Colonic mucosa (tissue), 4 donors: ENCODE results near the gene GUCA2B. TPM values are rescaled to one million over a fixed set of nuclear protein-coding genes. Genes with fewer than 3 reads are reported as not detected.
A peak's percentile ranks its signal among the peaks of the same experiment; 100 is the strongest.

Experiments
- DNase-seq: peaks from one replicate; pipeline ENCODE4 v3.0.0-alpha.2; 2020
- H3K27ac ChIP-seq: fragments of 200-600 bp; one replicate; pipeline ENCODE4 v1.8.0; 2021
- H3K27me3 ChIP-seq: fragments of 200-600 bp; one replicate; pipeline ENCODE4 v1.8.0; 2021
- H3K36me3 ChIP-seq: fragments of 200-600 bp; one replicate; pipeline ENCODE4 v1.8.0; 2021
- H3K4me1 ChIP-seq: fragments of 200-600 bp; one replicate; pipeline ENCODE4 v1.8.0; 2021; ENCODE audit warnings: mild to moderate bottlenecking
- H3K4me3 ChIP-seq: fragments of 200-600 bp; one replicate; pipeline ENCODE4 v1.8.0; 2021
- H3K9ac ChIP-seq, 2 donors: one replicate each; pipeline ENCODE4 v1.7.0; 2013; ENCODE audit warnings: control low read depth in 2 of 2, low read depth in 2 of 2, low read length in 2 of 2
- H3K9me3 ChIP-seq: fragments of 200-600 bp; one replicate; pipeline ENCODE4 v1.8.0; 2021
- intact Hi-C: fragments of 100-400 bp; cut with DNase I; formaldehyde crosslinking; loops from one replicate; pipeline ENCODE4 v1.14.1; 2022
- total RNA-seq, 2 donors: library from RNA; stranded (reverse); fragmentation: NEBNext Ultra II Directional in 1 of 2; extraction: Animal tissue kit (Norgen Biotek cat#: 25700) in 1 of 2; gene quantifications; one replicate each; pipeline ENCODE4 v1.2.1, GENCODE V29; 2021
- TF ChIP-seq, protein P1 (sequence below): fragments of 200-600 bp; IDR thresholded peaks from one replicate; pipeline ENCODE4 v1.8.0; 2022; ENCODE audit warnings: antibody characterized with exemption, mild to moderate bottlenecking
- donor health status: healthy.
- donor health status: DM: no; HTN: no; CAD: no.
- donor health status: DM: no; HTN: no; CAD: no.

GUCA2B gene
- total RNA-seq, 2 donors from 2014 or later, result 27.7 to 44.5 TPM

DNA sequence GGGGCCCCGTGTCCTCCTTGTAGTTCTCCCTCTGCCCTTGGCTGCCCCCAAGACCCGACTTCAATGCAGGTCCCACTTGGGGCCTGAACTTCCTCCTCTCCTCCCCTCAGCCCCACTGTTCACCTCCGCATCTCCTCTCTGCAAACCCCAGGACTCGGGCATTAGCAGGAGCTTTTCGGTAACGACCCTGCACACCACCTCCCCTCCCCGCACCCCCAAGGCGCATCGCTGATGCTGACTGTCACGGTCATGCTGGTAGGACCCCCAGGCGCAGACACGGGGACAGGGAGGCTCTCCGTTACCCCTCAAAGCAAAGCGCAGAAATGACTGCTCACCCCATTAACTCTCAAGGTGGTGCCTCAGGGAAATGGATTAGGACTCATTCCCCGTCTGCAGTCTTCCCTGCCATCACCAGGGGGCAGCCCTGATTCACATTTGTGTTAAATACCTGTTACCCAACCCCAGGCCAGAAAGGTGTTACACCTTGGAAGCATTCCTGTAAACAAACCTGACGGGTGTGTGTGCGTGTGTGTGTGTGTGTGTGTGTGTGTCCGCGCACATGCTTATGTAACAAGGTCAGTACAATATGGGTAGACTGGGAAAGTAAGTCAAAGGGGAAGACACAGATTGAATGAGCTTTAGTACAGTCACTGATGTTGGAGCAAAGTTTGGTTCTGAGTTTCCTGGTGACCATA lies 6.4 kb upstream of the GUCA2B start:
- intact Hi-C loops, result no loop called here
- H3K36me3 ChIP-seq, result no peaks in the 10 kb centered on the region
- no peaks in the 10 kb centered on the region for H3K9me3 ChIP-seq
- H3K27ac ChIP-seq, result no peak overlapping the region
- H3K4me3 ChIP-seq, result no peak overlapping the region
- H3K4me1 ChIP-seq, result no peaks in the 10 kb centered on the region
- peak; percentile 94 for DNase-seq
- H3K9ac ChIP-seq, result no peak overlapping the region
- no peaks in the 10 kb centered on the region for H3K27me3 ChIP-seq
- TF ChIP-seq, protein P1, sequence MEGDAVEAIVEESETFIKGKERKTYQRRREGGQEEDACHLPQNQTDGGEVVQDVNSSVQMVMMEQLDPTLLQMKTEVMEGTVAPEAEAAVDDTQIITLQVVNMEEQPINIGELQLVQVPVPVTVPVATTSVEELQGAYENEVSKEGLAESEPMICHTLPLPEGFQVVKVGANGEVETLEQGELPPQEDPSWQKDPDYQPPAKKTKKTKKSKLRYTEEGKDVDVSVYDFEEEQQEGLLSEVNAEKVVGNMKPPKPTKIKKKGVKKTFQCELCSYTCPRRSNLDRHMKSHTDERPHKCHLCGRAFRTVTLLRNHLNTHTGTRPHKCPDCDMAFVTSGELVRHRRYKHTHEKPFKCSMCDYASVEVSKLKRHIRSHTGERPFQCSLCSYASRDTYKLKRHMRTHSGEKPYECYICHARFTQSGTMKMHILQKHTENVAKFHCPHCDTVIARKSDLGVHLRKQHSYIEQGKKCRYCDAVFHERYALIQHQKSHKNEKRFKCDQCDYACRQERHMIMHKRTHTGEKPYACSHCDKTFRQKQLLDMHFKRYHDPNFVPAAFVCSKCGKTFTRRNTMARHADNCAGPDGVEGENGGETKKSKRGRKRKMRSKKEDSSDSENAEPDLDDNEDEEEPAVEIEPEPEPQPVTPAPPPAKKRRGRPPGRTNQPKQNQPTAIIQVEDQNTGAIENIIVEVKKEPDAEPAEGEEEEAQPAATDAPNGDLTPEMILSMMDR, result peak; percentile 71

DNA sequence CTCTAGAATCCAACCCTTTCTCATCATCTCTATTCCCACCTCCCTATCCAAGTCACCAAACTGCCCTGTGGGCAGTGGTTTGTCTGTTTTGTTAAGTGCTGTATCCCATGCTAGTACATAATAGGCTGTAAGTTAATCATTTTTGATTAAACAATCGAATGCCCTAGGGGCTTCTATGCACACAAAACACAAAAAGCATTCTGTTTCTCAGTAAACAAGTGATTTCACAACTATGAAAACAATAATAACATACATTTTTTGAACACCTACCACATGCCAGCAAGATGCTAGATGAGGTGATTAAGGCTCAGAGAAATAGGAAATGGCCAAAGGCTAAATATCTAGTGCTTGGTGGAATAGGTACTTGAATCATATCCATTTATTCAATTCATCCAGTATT lies 5.0 kb upstream of the GUCA2B start:
- Histone ChIP-seq H3K9me3 (no peaks in the 10 kb centered on the region), H3K27ac (no peak overlapping the region), H3K4me1 (no peaks in the 10 kb centered on the region), H3K36me3 (no peaks in the 10 kb centered on the region), H3K4me3 (no peak overlapping the region), H3K27me3 (no peaks in the 10 kb centered on the region), H3K9ac (no peak overlapping the region)
- TF ChIP-seq, protein P1, result no peak
- intact Hi-C loops, result no loop called here
- no peak for DNase-seq

DNA sequence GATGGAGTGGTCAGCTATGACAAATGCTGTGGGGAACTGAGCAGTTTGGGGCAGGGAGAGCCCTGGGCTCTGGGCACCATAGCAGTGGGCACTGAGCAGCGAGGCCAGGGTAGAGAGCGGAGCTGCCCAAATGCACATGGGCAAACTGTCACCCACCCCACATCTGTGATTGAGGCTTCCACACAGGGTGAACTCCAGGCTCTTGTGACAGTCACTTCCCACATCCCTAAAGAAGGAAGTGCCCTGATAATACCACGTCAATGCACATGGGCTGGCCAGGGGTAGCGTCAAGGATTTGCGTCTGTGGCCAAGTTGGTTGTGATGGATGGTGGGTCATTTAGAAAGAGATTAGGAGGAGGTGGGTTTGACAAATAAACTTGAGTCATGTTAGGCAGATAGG lies 2.6 kb upstream of the GUCA2B start:
- Histone ChIP-seq H3K4me1 (no peaks in the 10 kb centered on the region), H3K9ac (no peak overlapping the region), H3K36me3 (no peaks in the 10 kb centered on the region), H3K9me3 (no peaks in the 10 kb centered on the region), H3K27ac (no peak overlapping the region), H3K4me3 (no peak overlapping the region), H3K27me3 (no peaks in the 10 kb centered on the region)
- TF ChIP-seq, protein P1, result no peak
- no peak for DNase-seq
- intact Hi-C loops, result no loop called here

DNA sequence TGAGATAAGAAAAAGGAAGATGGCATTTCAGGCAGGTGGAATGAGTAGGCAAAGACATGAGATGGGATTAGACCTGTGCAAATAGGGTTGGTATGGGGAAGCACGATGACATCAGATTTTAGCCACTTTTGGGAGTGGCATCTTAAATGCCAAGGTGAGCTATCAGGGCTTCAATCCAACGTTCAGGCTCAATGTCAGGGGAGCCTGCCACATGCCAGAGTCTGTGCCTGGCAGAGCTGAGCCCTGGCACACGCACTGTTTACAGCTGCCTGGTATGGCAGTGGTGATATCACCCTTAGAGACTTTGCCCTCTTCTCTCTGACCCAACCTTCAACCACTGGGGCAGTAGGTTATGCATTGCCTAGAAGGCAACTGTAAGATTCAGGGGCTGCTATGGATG lies 1.1 kb upstream of the GUCA2B start:
- no peak for DNase-seq
- H3K9ac ChIP-seq, result no peak overlapping the region
- intact Hi-C loops, result no loop called here
- H3K4me1 ChIP-seq, result no peaks in the 10 kb centered on the region
- TF ChIP-seq, protein P1, result no peak
- no peaks in the 10 kb centered on the region for H3K27me3 ChIP-seq
- no peaks in the 10 kb centered on the region for H3K9me3 ChIP-seq
- no peaks in the 10 kb centered on the region for H3K36me3 ChIP-seq
- H3K27ac ChIP-seq, result peak overlapping the region; percentile 43
- no peak overlapping the region for H3K4me3 ChIP-seq

DNA sequence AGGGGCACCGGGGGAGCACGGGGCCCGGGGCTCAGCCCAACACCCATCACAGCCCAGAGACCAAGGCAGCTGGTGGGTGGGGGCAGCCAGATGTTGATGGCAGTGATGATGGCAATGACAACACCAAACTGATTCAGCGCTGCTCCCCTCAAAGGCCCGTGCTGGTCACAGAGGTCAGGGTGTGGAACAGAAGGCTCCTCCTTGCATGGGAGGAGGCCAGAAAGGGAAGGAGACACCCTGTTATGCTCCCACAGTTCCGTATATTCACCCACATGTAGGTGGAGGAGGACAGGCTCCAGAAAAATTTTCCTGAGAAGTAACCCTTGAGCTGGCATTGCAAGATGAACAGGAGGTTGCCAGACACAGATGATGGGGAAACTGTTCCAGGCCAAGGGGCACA lies 414 bp downstream of the GUCA2B start:
- no peak overlapping the region for H3K9ac ChIP-seq
- H3K27me3 ChIP-seq, result no peaks in the 10 kb centered on the region
- no peaks in the 10 kb centered on the region for H3K36me3 ChIP-seq
- H3K4me1 ChIP-seq, result no peaks in the 10 kb centered on the region
- intact Hi-C loops, result no loop called here
- H3K4me3 ChIP-seq, result no peak overlapping the region
- DNase-seq, result no peak
- TF ChIP-seq, protein P1, result no peak
- H3K9me3 ChIP-seq, result no peaks in the 10 kb centered on the region
- H3K27ac ChIP-seq, result no peak overlapping the region
